Stimulated activated CD4-positive, alpha-beta T cell treated with anti-CD3 and anti-CD28 coated beads, Interleukin-1b, Interleukin-23, amount 100 ng/mL, for 24 hours (primary cell): ENCODE measurements around the gene FUCA2.
"Not testable (repeated sequence)": the region's sequence is repeated elsewhere in the genome, so short reads cannot be mapped to it uniquely, and the experiment has no call there.

Experiments
- DNase-seq, 4 experiments: peaks; one replicate each; pipeline ENCODE4 v3.0.0-alpha.2; 2020; ENCODE audit warnings: low read depth in 4 of 4, low spot score in 1 of 4

FUCA2 gene

GRCh38 chr6:143536461-143536865 is 24.9 kb upstream of the FUCA2 start:
- peak in 3 of 4 experiments; percentile 10 to 37 (median 20) for DNase-seq

- no peak for DNase-seq
Measured at GRCh38 chr6:143535189-143535614, 23.7 kb upstream of the FUCA2 start.

- DNase-seq: no peak
Measured at GRCh38 chr6:143531720-143532499, 20.4 kb upstream of the FUCA2 start.

GRCh38 chr6:143529095-143529494 is 17.6 kb upstream of the FUCA2 start:
- DNase-seq: no peak

GRCh38 chr6:143528164-143528811 is 16.8 kb upstream of the FUCA2 start:
- DNase-seq: no peak

- no peak for DNase-seq
Measured at GRCh38 chr6:143527677-143528076, 16.2 kb upstream of the FUCA2 start.

- DNase-seq: no peak
Measured at GRCh38 chr6:143525356-143525755, 13.8 kb upstream of the FUCA2 start.

GRCh38 chr6:143522039-143522600 is 10.6 kb upstream of the FUCA2 start:
- DNase-seq: no peak

- DNase-seq: no peak
Measured at GRCh38 chr6:143517447-143517773, 5.9 kb upstream of the FUCA2 start.

GRCh38 chr6:143516690-143517446 is 5.3 kb upstream of the FUCA2 start:
- no peak for DNase-seq

- no peak for DNase-seq
Measured at GRCh38 chr6:143515766-143516355, 4.3 kb upstream of the FUCA2 start.

- no peak for DNase-seq
Measured at GRCh38 chr6:143515061-143515760, 3.7 kb upstream of the FUCA2 start.

GRCh38 chr6:143513410-143513809 is 1.9 kb upstream of the FUCA2 start:
- DNase-seq: no peak

GRCh38 chr6:143510326-143510725 is 1.2 kb downstream of the FUCA2 start:
- not testable (repeated sequence) for DNase-seq

- no peak for DNase-seq
Measured at GRCh38 chr6:143507358-143508145, 4.0 kb downstream of the FUCA2 start.

- DNase-seq: no peak
Measured at GRCh38 chr6:143506620-143507019, 4.9 kb downstream of the FUCA2 start.

- no peak for DNase-seq
Measured at GRCh38 chr6:143506199-143506598, 5.3 kb downstream of the FUCA2 start.

- DNase-seq: no peak
Measured at GRCh38 chr6:143505537-143505936, 6.0 kb downstream of the FUCA2 start.

GRCh38 chr6:143505111-143505510 is 6.4 kb downstream of the FUCA2 start:
- DNase-seq: no peak

- DNase-seq: no peak
Measured at GRCh38 chr6:143504369-143504768, 7.2 kb downstream of the FUCA2 start.
